K562 (cell line): Measurements from ENCODE around the gene THRSP. TPM values are rescaled to one million over a fixed set of nuclear protein-coding genes. Genes with fewer than 3 reads are reported as not detected.

ENCODE experiments used
- ATAC-seq: fragments of 200-7000 bp; cut with Tn5 transposase; 3 replicates; pipeline ENCODE4 v1.9.1; 2020; ENCODE audit warnings: moderate library complexity
- BruUV-seq: library from RNA; stranded (reverse); fragments of 400-500 nt; replicated peaks from 2 replicates; lab custom pipeline; 2021; lab: Mats Ljungman, UMichigan
- CTCF ChIA-PET: fragments of 300-600 bp; formaldehyde crosslinking; extraction: SDS; loops from one replicate; lab custom pipeline; 2021; ENCODE audit warnings: low intra/inter-chr PET ratio; lab: Yijun Ruan, JAX
- POLR2A ChIA-PET: fragments of 300-600, 350-650 bp; sonication (Branson Sonifier 250); formaldehyde crosslinking; extraction: SDS; loops from one replicate; lab custom pipeline; 2021; ENCODE audit warnings: antibody characterized with exemption, inconsistent platforms; lab: Yijun Ruan, JAX
- DNase-seq, 4 experiments: peaks; one replicate each; pipeline versions ENCODE4 v3.0.0 to v3.0.0-alpha.2; 2011 to 2018; ENCODE audit warnings: low spot score in 3 of 4, mixed read lengths in 3 of 4; ENCODE audit errors: extremely low read depth in 1 of 4
- FAIRE-seq: peaks from 2 replicates; lab custom pipeline; 2011; peaks lifted over from hg19 to GRCh38; lab: Jason Lieb, UNC
- H2AFZ ChIP-seq: 2 replicates; pipeline ENCODE4 v1.6.0; 2011; ENCODE audit warnings: low read depth, low read length, control low read depth, inconsistent platforms
- H3K27ac ChIP-seq: fragments of 200-600 bp; 3 replicates; pipeline ENCODE4 v1.8.0; 2011; ENCODE audit warnings: low read depth, mild to moderate bottlenecking, control low read depth, inconsistent platforms, low read length, moderate library complexity, mixed read lengths; ENCODE audit errors: extremely low read depth
- H3K27me3 ChIP-seq, 2 experiments: fragments of 300-600 bp in 1 of 2; 2 replicates in 1 of 2; 3 replicates in 1 of 2; pipeline versions ENCODE4 v1.6.0 to v1.8.0; 2011; ENCODE audit warnings: inconsistent platforms in 2 of 2, low read length in 2 of 2, mild to moderate bottlenecking in 1 of 2, mixed read lengths in 1 of 2, moderate library complexity in 1 of 2; ENCODE audit not compliant: control insufficient read depth in 2 of 2, insufficient read depth in 2 of 2
- H3K36me3 ChIP-seq: fragments of 300-600 bp; 3 replicates; pipeline ENCODE4 v1.8.0; 2011; ENCODE audit warnings: mild to moderate bottlenecking, low read length, inconsistent platforms; ENCODE audit not compliant: control insufficient read depth, insufficient read depth
- H3K4me1 ChIP-seq, 2 experiments: fragments of 200-600 bp in 1 of 2; replicated peaks in 1 of 2; 2 replicates in 1 of 2; 3 replicates in 1 of 2; pipeline versions ENCODE4 v1.5.1 to v1.8.0; 2011; ENCODE audit warnings: inconsistent platforms in 2 of 2, low read length in 2 of 2, mild to moderate bottlenecking in 1 of 2, mixed read lengths in 1 of 2, moderate library complexity in 1 of 2; ENCODE audit not compliant: control insufficient read depth in 2 of 2, insufficient read depth in 2 of 2
- H3K4me2 ChIP-seq: 2 replicates; pipeline ENCODE4 v1.6.1; 2011; ENCODE audit warnings: low read length, control low read depth, inconsistent platforms, mixed read lengths; ENCODE audit not compliant: insufficient read depth
- H3K4me3 ChIP-seq: fragments of 200-600 bp; sonication (generic), shearing (Covaris generic); 2 replicates; pipeline ENCODE4 v1.5.1; 2016; ENCODE audit warnings: control low read depth, inconsistent platforms
- H3K79me2 ChIP-seq: fragments of 200-600 bp; 3 replicates; pipeline ENCODE4 v1.8.0; 2011; ENCODE audit warnings: low read length, inconsistent platforms; ENCODE audit not compliant: control insufficient read depth, insufficient read depth
- H3K9ac ChIP-seq, 2 experiments: 2 replicates each; pipeline versions ENCODE4 v1.6.0 to v1.6.1; 2011; ENCODE audit warnings: low read depth in 2 of 2, low read length in 2 of 2, control low read depth in 1 of 2, inconsistent platforms in 1 of 2, mild to moderate bottlenecking in 1 of 2, mixed read lengths in 1 of 2; ENCODE audit not compliant: insufficient read depth in 1 of 2
- H3K9me1 ChIP-seq: one replicate; pipeline ENCODE4 v1.6.0; 2011; ENCODE audit warnings: inconsistent platforms, mild to moderate bottlenecking, low read length, moderate library complexity; ENCODE audit not compliant: control insufficient read depth, insufficient read depth
- H3K9me3 ChIP-seq: replicated peaks from 2 replicates; pipeline ENCODE4 v1.5.1; 2011; ENCODE audit warnings: low read depth, low read length, inconsistent platforms; ENCODE audit not compliant: control insufficient read depth, insufficient read depth
- H4K20me1 ChIP-seq: replicated peaks from 2 replicates; pipeline ENCODE4 v1.6.1; 2011; ENCODE audit warnings: low read length, inconsistent platforms, mixed read lengths; ENCODE audit not compliant: control insufficient read depth, insufficient read depth
- CBX3 ChIP-seq, 2 experiments: IDR thresholded peaks; 1 replicate in 1 of 2; 2 replicates in 1 of 2; pipeline ENCODE4 v1.6.1; 2012; ENCODE audit warnings: inconsistent platforms in 2 of 2, low read length in 2 of 2, borderline replicate concordance in 1 of 2, control low read depth in 1 of 2
- ERF ChIP-seq: fragments of 450-650 bp; formaldehyde crosslinking; IDR thresholded peaks from 2 replicates; pipeline ENCODE4 v1.4.0; 2020; ENCODE audit warnings: mild to moderate bottlenecking, mixed read lengths
- JUND ChIP-seq, 2 experiments: IDR thresholded peaks; 2 replicates in 1 of 2; 3 replicates in 1 of 2; pipeline ENCODE4 v1.6.1; 2011; ENCODE audit warnings: borderline replicate concordance in 2 of 2, low read depth in 2 of 2, low read length in 2 of 2, improper control_type of control experiment in 1 of 2, missing biosample characterization in 1 of 2, missing genetic modification characterization in 1 of 2, missing genetic modification reagents in 1 of 2
- RFX1 ChIP-seq: fragments of 450-650 bp; IDR thresholded peaks from 2 replicates; pipeline ENCODE4 v1.6.1; 2016; ENCODE audit warnings: mild to moderate bottlenecking, moderate library complexity
- SAP30 ChIP-seq: fragments of 200-600 bp; sonication (generic); IDR thresholded peaks from 2 replicates; pipeline ENCODE4 v1.6.1; 2012; ENCODE audit warnings: borderline replicate concordance, low read depth, mild to moderate bottlenecking, moderate library complexity, low read length, control low read depth, inconsistent platforms; ENCODE audit not compliant: insufficient read depth, poor library complexity, severe bottlenecking
- WGBS: fragments of 100-300 bp; shearing (Covaris generic); methylation state at CpG from one replicate; pipeline ENCODE4 v1.1.6; 2016; ENCODE audit warnings: low coverage, mixed read lengths; ENCODE audit not compliant: insufficient coverage; ENCODE audit errors: missing lambda C conversion rate; 5-methylcytosine and 5-hydroxymethylcytosine counted together
- in situ Hi-C: fragments of 300-500 bp; cut with MboI; formaldehyde crosslinking; loops from 4 replicates; pipeline ENCODE4 v1.15.0; 2018; ENCODE audit warnings: inconsistent platforms, mixed read lengths
- intact Hi-C: fragments of 100-400 bp; cut with micrococcal nuclease; formaldehyde crosslinking; loops from 2 replicates; pipeline ENCODE4 v1.14.2; 2022
- polyA plus RNA-seq, 8 experiments: library from polyadenylated mRNA; depleted of rRNA in 4 of 8; stranded (reverse) in 5 of 8; unstranded in 3 of 8; fragments of >200 nt; fragmentation: Nextera tagmentation in 2 of 8; fragmentation: Illumina TruSeq in 1 of 8; extraction: Ambion mirVana in 2 of 8; extraction: Trizol in 1 of 8; gene quantifications; 2 replicates each; pipeline versions ENCODE4 v1.2.1 to v1.2.3, GENCODE V29; 2011 to 2014; ENCODE audit warnings: inconsistent platforms in 1 of 8, missing spikeins in 1 of 8
- total RNA-seq, 7 experiments: library from RNA; depleted of rRNA in 6 of 7; stranded (reverse); fragments of >200 nt in 6 of 7; fragmentation: Illumina TruSeq in 2 of 7; extraction: Trizol in 2 of 7; gene quantifications; 2 replicates each; pipeline versions ENCODE4 v1.2.1 to v1.2.3, GENCODE V29; 2011 to 2021; ENCODE audit warnings: low replicate concordance in 1 of 7
- TF ChIP-seq, protein P1 (sequence below): fragments of 450-650 bp; formaldehyde crosslinking; IDR thresholded peaks from 2 replicates; pipeline ENCODE4 v1.4.0; 2020; ENCODE audit warnings: mild to moderate bottlenecking, moderate library complexity
- TF ChIP-seq, protein P2 (sequence below), 2 experiments: IDR thresholded peaks; 2 replicates each; pipeline ENCODE4 v1.6.1; 2011; ENCODE audit warnings: borderline replicate concordance in 1 of 2, control low read depth in 1 of 2, low read depth in 1 of 2, low read length in 1 of 2, mild to moderate bottlenecking in 1 of 2, mixed read lengths in 1 of 2, moderate library complexity in 1 of 2; ENCODE audit not compliant: insufficient read depth in 1 of 2, insufficient read length in 1 of 2, poor library complexity in 1 of 2, severe bottlenecking in 1 of 2; ENCODE audit errors: extremely low read depth in 1 of 2
- TF ChIP-seq, protein P3 (sequence below): sonication (generic); IDR thresholded peaks from 2 replicates; pipeline ENCODE4 v1.6.1; 2016
- TF ChIP-seq, protein P4 (sequence below): fragments of 150-350 bp; conservative IDR thresholded peaks from 2 replicates; pipeline ENCODE4 v1.6.1; 2014; ENCODE audit warnings: low read length
- TF ChIP-seq, protein P5 (sequence below), 2 experiments: fragments of 450-650 bp in 1 of 2; sonication (generic) in 1 of 2; formaldehyde crosslinking in 1 of 2; IDR thresholded peaks in 1 of 2; conservative IDR thresholded peaks in 1 of 2; 2 replicates each; pipeline versions ENCODE4 v1.6.1 to v1.8.1; 2016 to 2023; ENCODE audit warnings: mild to moderate bottlenecking in 2 of 2, moderate library complexity in 2 of 2, inconsistent platforms in 1 of 2, missing genetic modification reagents in 1 of 2

THRSP gene
- total and polyA plus RNA-seq, 9 of the 15 experiments (the other 6 are each of a cell fraction or from before 2014, with no cell fraction given) = 0.23 to 0.56 (median 0.31) TPM; not detected in 2

DNA sequence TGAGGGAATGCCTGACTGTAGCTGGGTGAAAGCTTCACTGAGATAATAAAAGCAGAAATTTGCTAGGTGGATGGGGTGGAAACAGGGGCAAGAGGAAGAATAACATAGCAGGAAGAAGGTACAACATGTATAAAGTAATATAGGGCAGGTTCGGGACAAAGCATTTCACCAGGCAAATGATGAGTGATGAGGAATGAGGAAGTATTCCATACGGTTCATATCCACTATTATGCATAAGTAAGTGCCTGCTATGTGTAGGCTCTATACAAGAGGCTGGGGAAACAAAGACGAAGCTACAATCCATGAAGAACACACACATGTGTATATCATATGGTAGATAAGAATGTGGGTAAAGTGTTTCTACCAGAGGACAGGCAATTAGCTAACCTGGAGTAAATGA is 8.1 kb downstream of the THRSP start (continued):
- TF ChIP-seq ERF (CRISPR knock-in tag) = no peak

DNA sequence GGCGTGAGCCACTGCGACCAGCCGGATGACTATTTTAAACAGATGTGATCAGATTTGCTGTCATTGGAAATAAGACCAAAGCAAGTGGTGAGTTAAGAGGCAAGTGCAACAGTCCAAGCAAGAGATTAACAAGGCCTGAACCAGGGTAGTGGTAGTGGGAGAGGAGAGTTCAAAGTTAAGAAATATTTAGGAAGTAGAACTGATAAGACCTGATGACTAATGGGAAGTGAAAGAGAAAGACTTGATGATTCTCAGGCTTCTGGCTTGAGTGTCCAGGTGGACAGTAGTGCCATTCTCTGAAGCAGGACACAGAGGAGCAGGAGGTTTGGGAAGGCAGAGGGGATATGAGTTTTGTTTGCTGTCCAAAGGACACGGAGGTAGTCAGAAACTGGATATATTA is 8.8 kb downstream of the THRSP start:
- ATAC-seq (no peak), DNase-seq (no peak), FAIRE-seq (no peak)
- intact Hi-C loops (no loop called here), in situ Hi-C loops (no loop called here)
- Histone ChIP-seq H3K9me1 (no peaks in the 10 kb centered on the region), H4K20me1 (no peaks in the 10 kb centered on the region; the same call in 1 of the 2 replicates), H3K9ac (no peak overlapping the region), H3K27me3 (no peaks in the 10 kb centered on the region), H3K4me1 (peaks cover 2 to 23% of the 10 kb centered on the region in 2 experiments), H3K79me2 (peaks cover 63% of the 10 kb centered on the region), H3K4me2 (no peak overlapping the region), H3K27ac (no peak overlapping the region), H3K36me3 (peaks cover 73% of the 10 kb centered on the region), H2AFZ (no peak overlapping the region), H3K9me3 (no peaks in the 10 kb centered on the region), H3K4me3 (no peak overlapping the region)
- CTCF ChIA-PET = no interaction called here
- WGBS = 85% methylated on average over 4 of the region's 4 CpGs
- POLR2A ChIA-PET = no interaction called here
- BruUV-seq = no TSS peak
- 0 out of 2 replicates have a peak, but pooled peaks have one; percentile 10 for TF ChIP-seq JUND (IDR thresholded peaks at IDR 0.05; ENCODE audit: borderline replicate concordance, low read depth, low read length)
- no peak; the same call in 2 of the 3 replicates for TF ChIP-seq JUND (tag; IDR thresholded peaks at IDR 0.05; ENCODE audit: borderline replicate concordance, low read depth, low read length)
- TF ChIP-seq SAP30 = no peak
- TF ChIP-seq, protein P1, sequence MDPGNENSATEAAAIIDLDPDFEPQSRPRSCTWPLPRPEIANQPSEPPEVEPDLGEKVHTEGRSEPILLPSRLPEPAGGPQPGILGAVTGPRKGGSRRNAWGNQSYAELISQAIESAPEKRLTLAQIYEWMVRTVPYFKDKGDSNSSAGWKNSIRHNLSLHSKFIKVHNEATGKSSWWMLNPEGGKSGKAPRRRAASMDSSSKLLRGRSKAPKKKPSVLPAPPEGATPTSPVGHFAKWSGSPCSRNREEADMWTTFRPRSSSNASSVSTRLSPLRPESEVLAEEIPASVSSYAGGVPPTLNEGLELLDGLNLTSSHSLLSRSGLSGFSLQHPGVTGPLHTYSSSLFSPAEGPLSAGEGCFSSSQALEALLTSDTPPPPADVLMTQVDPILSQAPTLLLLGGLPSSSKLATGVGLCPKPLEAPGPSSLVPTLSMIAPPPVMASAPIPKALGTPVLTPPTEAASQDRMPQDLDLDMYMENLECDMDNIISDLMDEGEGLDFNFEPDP (CRISPR knock-in tag) = no peak
- TF ChIP-seq, protein P2, sequence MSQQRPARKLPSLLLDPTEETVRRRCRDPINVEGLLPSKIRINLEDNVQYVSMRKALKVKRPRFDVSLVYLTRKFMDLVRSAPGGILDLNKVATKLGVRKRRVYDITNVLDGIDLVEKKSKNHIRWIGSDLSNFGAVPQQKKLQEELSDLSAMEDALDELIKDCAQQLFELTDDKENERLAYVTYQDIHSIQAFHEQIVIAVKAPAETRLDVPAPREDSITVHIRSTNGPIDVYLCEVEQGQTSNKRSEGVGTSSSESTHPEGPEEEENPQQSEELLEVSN (IDR thresholded peaks at IDR 0.05; ENCODE audit: borderline replicate concordance in 1 of 2, extremely low read depth in 1 of 2, insufficient read depth in 1 of 2, insufficient read length in 1 of 2, low read depth in 1 of 2, low read length in 1 of 2, poor library complexity in 1 of 2, severe bottlenecking in 1 of 2) = no peak
- no peak for TF ChIP-seq CBX3 (IDR thresholded peaks at IDR 0.05; ENCODE audit: borderline replicate concordance in 1 of 2, low read length in 2 of 2)
- TF ChIP-seq, protein P3, sequence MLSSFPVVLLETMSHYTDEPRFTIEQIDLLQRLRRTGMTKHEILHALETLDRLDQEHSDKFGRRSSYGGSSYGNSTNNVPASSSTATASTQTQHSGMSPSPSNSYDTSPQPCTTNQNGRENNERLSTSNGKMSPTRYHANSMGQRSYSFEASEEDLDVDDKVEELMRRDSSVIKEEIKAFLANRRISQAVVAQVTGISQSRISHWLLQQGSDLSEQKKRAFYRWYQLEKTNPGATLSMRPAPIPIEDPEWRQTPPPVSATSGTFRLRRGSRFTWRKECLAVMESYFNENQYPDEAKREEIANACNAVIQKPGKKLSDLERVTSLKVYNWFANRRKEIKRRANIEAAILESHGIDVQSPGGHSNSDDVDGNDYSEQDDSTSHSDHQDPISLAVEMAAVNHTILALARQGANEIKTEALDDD = peak; percentile 57
- TF ChIP-seq, protein P4, sequence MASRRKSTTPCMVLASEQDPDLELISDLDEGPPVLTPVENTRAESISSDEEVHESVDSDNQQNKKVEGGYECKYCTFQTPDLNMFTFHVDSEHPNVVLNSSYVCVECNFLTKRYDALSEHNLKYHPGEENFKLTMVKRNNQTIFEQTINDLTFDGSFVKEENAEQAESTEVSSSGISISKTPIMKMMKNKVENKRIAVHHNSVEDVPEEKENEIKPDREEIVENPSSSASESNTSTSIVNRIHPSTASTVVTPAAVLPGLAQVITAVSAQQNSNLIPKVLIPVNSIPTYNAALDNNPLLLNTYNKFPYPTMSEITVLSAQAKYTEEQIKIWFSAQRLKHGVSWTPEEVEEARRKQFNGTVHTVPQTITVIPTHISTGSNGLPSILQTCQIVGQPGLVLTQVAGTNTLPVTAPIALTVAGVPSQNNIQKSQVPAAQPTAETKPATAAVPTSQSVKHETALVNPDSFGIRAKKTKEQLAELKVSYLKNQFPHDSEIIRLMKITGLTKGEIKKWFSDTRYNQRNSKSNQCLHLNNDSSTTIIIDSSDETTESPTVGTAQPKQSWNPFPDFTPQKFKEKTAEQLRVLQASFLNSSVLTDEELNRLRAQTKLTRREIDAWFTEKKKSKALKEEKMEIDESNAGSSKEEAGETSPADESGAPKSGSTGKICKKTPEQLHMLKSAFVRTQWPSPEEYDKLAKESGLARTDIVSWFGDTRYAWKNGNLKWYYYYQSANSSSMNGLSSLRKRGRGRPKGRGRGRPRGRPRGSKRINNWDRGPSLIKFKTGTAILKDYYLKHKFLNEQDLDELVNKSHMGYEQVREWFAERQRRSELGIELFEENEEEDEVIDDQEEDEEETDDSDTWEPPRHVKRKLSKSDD = no peak
- no peak for TF ChIP-seq RFX1
- TF ChIP-seq, protein P5, sequence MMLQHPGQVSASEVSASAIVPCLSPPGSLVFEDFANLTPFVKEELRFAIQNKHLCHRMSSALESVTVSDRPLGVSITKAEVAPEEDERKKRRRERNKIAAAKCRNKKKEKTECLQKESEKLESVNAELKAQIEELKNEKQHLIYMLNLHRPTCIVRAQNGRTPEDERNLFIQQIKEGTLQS (IDR thresholded peaks at IDR 0.05) = peak; percentile 40; the same call in 1 of the 2 replicates
- TF ChIP-seq, protein P5 (CRISPR knock-in tag; conservative IDR thresholded peaks at IDR 0.05) = no peak
